H1 (cell line): Measurements from ENCODE around the gene SHPK. TPM values are rescaled to one million over a fixed set of nuclear protein-coding genes. Genes with fewer than 3 reads are reported as not detected.

Experiments used
- CTCF ChIA-PET: fragments of 300-600 bp; sonication (Branson Sonifier 250); formaldehyde crosslinking; loops from one replicate; lab custom pipeline; 2021; ENCODE audit not compliant: partially characterized antibody; lab: Charles Lee
- POLR2A ChIA-PET: fragments of 300-600 bp; sonication (Branson Sonifier 250); formaldehyde crosslinking; loops from one replicate; lab custom pipeline; 2021; ENCODE audit warnings: inconsistent platforms; ENCODE audit not compliant: partially characterized antibody; lab: Charles Lee
- DNase-seq, 2 experiments: peaks; one replicate each; pipeline versions ENCODE4 v3.0.0 to v3.0.0-alpha.2; 2010 to 2022; ENCODE audit warnings: low spot score in 2 of 2, low read depth in 1 of 2, mixed read lengths in 1 of 2
- FAIRE-seq: peaks from 2 replicates; lab custom pipeline; 2011; peaks lifted over from hg19 to GRCh38; lab: Jason Lieb, UNC
- H2AFZ ChIP-seq: 2 replicates; pipeline ENCODE4 v1.8.1; 2012; ENCODE audit warnings: low read length, inconsistent platforms
- H2AK5ac ChIP-seq: 2 replicates; pipeline ENCODE4 v1.6.1; 2013; ENCODE audit warnings: low read depth, low read length
- H2BK120ac ChIP-seq: replicated peaks from 2 replicates; pipeline ENCODE3; 2013; ENCODE audit warnings: low read depth, low read length, inconsistent platforms
- H2BK12ac ChIP-seq: 2 replicates; pipeline ENCODE4 v1.6.1; 2013; ENCODE audit warnings: low read depth, low read length
- H2BK15ac ChIP-seq: 2 replicates; pipeline ENCODE4 v1.6.1; 2013; ENCODE audit warnings: low read length
- H2BK20ac ChIP-seq: 2 replicates; pipeline ENCODE4 v1.6.1; 2013; ENCODE audit warnings: low read length
- H2BK5ac ChIP-seq: 2 replicates; pipeline ENCODE4 v1.6.1; 2013; ENCODE audit warnings: low read depth, low read length
- H3K14ac ChIP-seq: 2 replicates; pipeline ENCODE4 v1.6.1; 2013; ENCODE audit warnings: inconsistent platforms; ENCODE audit not compliant: insufficient read length
- H3K18ac ChIP-seq: 2 replicates; pipeline ENCODE4 v1.6.1; 2013; ENCODE audit warnings: low read length; ENCODE audit errors: extremely low read depth
- H3K23ac ChIP-seq: 2 replicates; pipeline ENCODE4 v1.6.1; 2013; ENCODE audit warnings: inconsistent platforms; ENCODE audit not compliant: insufficient read length
- H3K23me2 ChIP-seq: 2 replicates; pipeline ENCODE4 v1.6.1; 2013; ENCODE audit warnings: low read depth, low read length
- H3K27ac ChIP-seq: 2 replicates; pipeline ENCODE4 v1.6.1; 2011; ENCODE audit warnings: low read depth, low read length, inconsistent platforms
- H3K27me3 ChIP-seq, 4 experiments: replicated peaks in 1 of 4; 1 replicate in 1 of 4; 2 replicates in 3 of 4; pipeline versions ENCODE4 v1.6.1 to v1.8.1; 2011 to 2013; ENCODE audit warnings: low read length in 3 of 4, mild to moderate bottlenecking in 3 of 4, inconsistent platforms in 2 of 4, mixed read lengths in 2 of 4, moderate library complexity in 1 of 4; ENCODE audit not compliant: control insufficient read depth in 3 of 4, insufficient read depth in 3 of 4; ENCODE audit errors: extremely low read depth in 1 of 4
- H3K36me3 ChIP-seq, 4 experiments: 2 replicates each; pipeline versions ENCODE4 v1.6.1 to v1.8.1; 2011 to 2013; ENCODE audit warnings: mild to moderate bottlenecking in 4 of 4, low read length in 3 of 4, moderate library complexity in 2 of 4, control low read depth in 1 of 4, inconsistent platforms in 1 of 4; ENCODE audit not compliant: insufficient read depth in 4 of 4, control insufficient read depth in 2 of 4
- H3K4ac ChIP-seq: replicated peaks from 2 replicates; pipeline ENCODE3; 2013; ENCODE audit warnings: low read length, low read depth, mixed read lengths, inconsistent platforms; ENCODE audit not compliant: insufficient read length
- H3K4me1 ChIP-seq, 4 experiments: replicated peaks in 1 of 4; 1 replicate in 1 of 4; 2 replicates in 3 of 4; pipeline versions ENCODE4 v1.6.1 to v1.8.1; 2011 to 2013; ENCODE audit warnings: low read length in 3 of 4, inconsistent platforms in 2 of 4, mixed read lengths in 1 of 4; ENCODE audit not compliant: insufficient read depth in 4 of 4, control insufficient read depth in 3 of 4
- H3K4me2 ChIP-seq, 2 experiments: 2 replicates each; pipeline versions ENCODE4 v1.6.1 to v1.8.1; 2011 to 2013; ENCODE audit warnings: low read depth in 2 of 2, low read length in 2 of 2, control low read depth in 1 of 2, inconsistent platforms in 1 of 2, mild to moderate bottlenecking in 1 of 2; ENCODE audit not compliant: insufficient read depth in 1 of 2
- H3K4me3 ChIP-seq, 4 experiments: fragments of 200-600, 300-600 bp in 1 of 4; sonication (generic), shearing (Covaris generic), sonication (Bioruptor Twin) in 1 of 4; 2 replicates each; pipeline versions ENCODE4 v1.5.1 to v1.8.1; 2011 to 2016; ENCODE audit warnings: low read length in 4 of 4, low read depth in 3 of 4, control low read depth in 2 of 4, inconsistent platforms in 2 of 4, mild to moderate bottlenecking in 2 of 4, mixed read lengths in 1 of 4, moderate library complexity in 1 of 4; ENCODE audit not compliant: insufficient read depth in 2 of 4; ENCODE audit errors: extremely low read depth in 1 of 4
- H3K56ac ChIP-seq: replicated peaks from 2 replicates; pipeline ENCODE3; 2013; ENCODE audit warnings: low read depth, mild to moderate bottlenecking, mixed read lengths, low read length, inconsistent platforms; ENCODE audit not compliant: insufficient read length
- H3K79me1 ChIP-seq: 2 replicates; pipeline ENCODE4 v1.6.1; 2013; ENCODE audit warnings: low read depth, low read length, control low read depth
- H3K79me2 ChIP-seq, 2 experiments: 2 replicates each; pipeline versions ENCODE4 v1.6.1 to v1.8.1; 2012 to 2013; ENCODE audit warnings: low read length in 2 of 2, mild to moderate bottlenecking in 2 of 2, inconsistent platforms in 1 of 2; ENCODE audit not compliant: insufficient read depth in 2 of 2, control insufficient read depth in 1 of 2
- H3K9ac ChIP-seq, 4 experiments: replicated peaks in 1 of 4; 1 replicate in 1 of 4; 2 replicates in 3 of 4; pipeline versions ENCODE4 v1.6.1 to v1.8.1; 2011 to 2013; ENCODE audit warnings: low read depth in 3 of 4, low read length in 3 of 4, control low read depth in 2 of 4, mild to moderate bottlenecking in 2 of 4, moderate library complexity in 2 of 4, inconsistent platforms in 1 of 4; ENCODE audit errors: extremely low read depth in 1 of 4
- H3K9me3 ChIP-seq, 2 experiments: 2 replicates each; pipeline versions ENCODE4 v1.6.1 to v1.8.1; 2012 to 2013; ENCODE audit warnings: mild to moderate bottlenecking in 2 of 2, moderate library complexity in 2 of 2, control low read depth in 1 of 2, inconsistent platforms in 1 of 2, low read depth in 1 of 2, low read length in 1 of 2, mixed read lengths in 1 of 2; ENCODE audit not compliant: insufficient read depth in 2 of 2
- H4K20me1 ChIP-seq, 2 experiments: replicated peaks in 1 of 2; 2 replicates each; pipeline versions ENCODE3 to v1.8.1; 2011 to 2013; ENCODE audit warnings: inconsistent platforms in 2 of 2, low read length in 2 of 2, mild to moderate bottlenecking in 1 of 2; ENCODE audit not compliant: insufficient read depth in 2 of 2, control insufficient read depth in 1 of 2
- H4K5ac ChIP-seq: 2 replicates; pipeline ENCODE4 v1.6.1; 2013; ENCODE audit warnings: low read length, low read depth, mixed read lengths, inconsistent platforms; ENCODE audit not compliant: insufficient read length
- H4K8ac ChIP-seq: 2 replicates; pipeline ENCODE4 v1.8.0; 2013; ENCODE audit warnings: mild to moderate bottlenecking, moderate library complexity, low read length, inconsistent platforms; ENCODE audit not compliant: insufficient read depth; ENCODE audit errors: extremely low read depth
- H4K91ac ChIP-seq: replicated peaks from 2 replicates; pipeline ENCODE3; 2013; ENCODE audit warnings: low read length, mixed read lengths, inconsistent platforms; ENCODE audit not compliant: insufficient read length
- BACH1 ChIP-seq: IDR thresholded peaks from 2 replicates; pipeline ENCODE4 v1.6.1; 2012; ENCODE audit warnings: low read length, improper control_type of control experiment
- BRCA1 ChIP-seq: IDR thresholded peaks from 2 replicates; pipeline ENCODE4 v1.6.1; 2012; ENCODE audit warnings: low read depth, low read length, improper control_type of control experiment
- CEBPB ChIP-seq: IDR thresholded peaks from 2 replicates; pipeline ENCODE4 v1.6.1; 2012; ENCODE audit warnings: low read depth, low read length
- GABPA ChIP-seq: IDR thresholded peaks from 2 replicates; pipeline ENCODE4 v1.6.1; 2011; ENCODE audit warnings: mild to moderate bottlenecking, low read length, moderate library complexity, borderline replicate concordance; ENCODE audit not compliant: insufficient read depth
- GTF2F1 ChIP-seq: IDR thresholded peaks from 2 replicates; pipeline ENCODE4 v1.6.1; 2012; ENCODE audit warnings: low read depth, low read length, improper control_type of control experiment, borderline replicate concordance
- KDM4A ChIP-seq: IDR thresholded peaks from one replicate; pipeline ENCODE4 v1.7.1; 2012; ENCODE audit warnings: low read depth, mild to moderate bottlenecking, moderate library complexity, low read length, inconsistent platforms; ENCODE audit not compliant: severe bottlenecking
- POLR2A ChIP-seq, 2 experiments: IDR thresholded peaks; 1 replicate in 1 of 2; 2 replicates in 1 of 2; pipeline ENCODE4 v1.6.1; 2011; ENCODE audit warnings: low read depth in 2 of 2, low read length in 2 of 2, mild to moderate bottlenecking in 2 of 2; ENCODE audit errors: control extremely low read depth in 1 of 2
- RAD21 ChIP-seq, 2 experiments: IDR thresholded peaks in 1 of 2; conservative IDR thresholded peaks in 1 of 2; 2 replicates each; pipeline ENCODE4 v1.6.1; 2011; ENCODE audit warnings: low read depth in 2 of 2, low read length in 2 of 2, improper control_type of control experiment in 1 of 2, inconsistent platforms in 1 of 2, mild to moderate bottlenecking in 1 of 2, moderate library complexity in 1 of 2
- RFX5 ChIP-seq: IDR thresholded peaks from 2 replicates; pipeline ENCODE4 v1.6.1; 2011; ENCODE audit warnings: low read depth, low read length, improper control_type of control experiment, borderline replicate concordance
- SAP30 ChIP-seq: fragments of 300-600 bp; sonication (generic); IDR thresholded peaks from 2 replicates; pipeline ENCODE4 v1.7.1; 2012; ENCODE audit warnings: low read length, moderate library complexity, mild to moderate bottlenecking, inconsistent platforms; ENCODE audit not compliant: insufficient read depth, insufficient replicate concordance
- SIRT6 ChIP-seq: IDR thresholded peaks from one replicate; pipeline ENCODE4 v1.7.1; 2012; ENCODE audit warnings: low read length, inconsistent platforms
- SP1 ChIP-seq: IDR thresholded peaks from 2 replicates; pipeline ENCODE4 v1.6.1; 2011; ENCODE audit warnings: low read depth, low read length
- SRF ChIP-seq: IDR thresholded peaks from 2 replicates; pipeline ENCODE4 v1.6.1; 2011; ENCODE audit warnings: mild to moderate bottlenecking, low read depth, low read length, moderate library complexity
- TAF7 ChIP-seq: optimal IDR thresholded peaks from 2 replicates; pipeline ENCODE3; 2011; ENCODE audit warnings: low read depth, mild to moderate bottlenecking, inconsistent platforms, low read length, moderate library complexity, borderline replicate concordance
- YY1 ChIP-seq: IDR thresholded peaks from 2 replicates; pipeline ENCODE4 v1.6.1; 2011; ENCODE audit warnings: low read depth, mild to moderate bottlenecking, low read length
- WGBS, 2 experiments: shearing (Covaris generic) in 1 of 2; methylation state at CpG; one replicate each; pipeline versions ENCODE4 v1.1.6 to v1.1.7; 2013 to 2015; ENCODE audit warnings: low lambda C conversion rate in 2 of 2, mixed read lengths in 2 of 2, inconsistent platforms in 1 of 2, low coverage in 1 of 2, missing lambda C conversion rate in 1 of 2; ENCODE audit not compliant: insufficient replicate concordance in 2 of 2, insufficient coverage in 1 of 2, insufficient read length in 1 of 2; ENCODE audit errors: extremely low coverage in 1 of 2, missing lambda C conversion rate in 1 of 2; 5-methylcytosine and 5-hydroxymethylcytosine counted together
- polyA plus RNA-seq, 7 experiments: library from polyadenylated mRNA; depleted of rRNA in 3 of 7; stranded (reverse) in 5 of 7; unstranded in 2 of 7; fragments of >200 nt in 5 of 7; fragments of 200-250 nt in 2 of 7; gene quantifications; 1 replicate in 5 of 7; 2 replicates in 1 of 7; 4 replicates in 1 of 7; pipeline versions ENCODE4 v1.2.1 to v1.2.3, GENCODE V29; 2011 to 2013; ENCODE audit warnings: missing spikeins in 2 of 7, mixed read lengths in 2 of 7
- total RNA-seq: library from RNA; stranded (reverse); fragmentation: NEBNext Ultra II Directional; extraction: Animal tissue kit (Norgen Biotek cat#: 25700); gene quantifications from 2 replicates; pipeline ENCODE4 v1.2.1, GENCODE V29; 2021

The SHPK gene
- total and polyA plus RNA-seq, 2 of the 8 experiments (the other 6 are each of a cell fraction or from before 2014, with no cell fraction given): 28.6 to 36.7 TPM

- Histone ChIP-seq H3K27me3 (no peaks in the 10 kb centered on the region), H3K56ac (no peak overlapping the region), H3K18ac (no peak overlapping the region), H3K23ac (no peak overlapping the region), H2BK5ac (no peak overlapping the region), H3K79me1 (peaks cover 4% of the 10 kb centered on the region; the same call in 1 of the 2 replicates), H3K4me1 (no peaks in the 10 kb centered on the region), H3K9ac (no peak overlapping the region), H2BK20ac (no peak overlapping the region), H4K91ac (no peak overlapping the region), H3K4ac (no peak overlapping the region), H3K14ac (no peak overlapping the region), H3K9me3 (no peaks in the 10 kb centered on the region), H2AK5ac (no peak overlapping the region), H3K23me2 (no peaks in the 10 kb centered on the region), H3K79me2 (peaks cover 0 to 6% of the 10 kb centered on the region in 2 experiments; a peak in 1 of 4 replicates), H4K20me1 (peaks cover 2 to 12% of the 10 kb centered on the region in 2 experiments), H3K4me2 (no peak overlapping the region), H4K8ac (no peak overlapping the region; the same call in 1 of the 2 replicates), H2BK12ac (no peak overlapping the region), H3K36me3 (peaks cover 8 to 46% (median 20%) of the 10 kb centered on the region in 4 experiments; a peak in 6 of 8 replicates), H2BK120ac (no peak overlapping the region), H4K5ac (no peak overlapping the region), H3K27ac (no peak overlapping the region), H2BK15ac (no peak overlapping the region), H2AFZ (no peak overlapping the region), H3K4me3 (no peak overlapping the region)
- ChIA-PET POLR2A (interaction anchor here (0.8 to 1.4 kb wide), 2 partner anchors 15 to 36 kb away, joined by 3 read pairs; no protein-coding TSS in a partner anchor), CTCF (interaction anchor here (0.6 to 2.4 kb wide), 4 partner anchors 20 to 547 kb away, joined by 3 to 10 read pairs (median 3); no protein-coding TSS in a partner anchor)
- 93% methylated on average over 11 of the region's 11 CpGs; no CpG with 5 or more reads in 1 of the 2 experiments for WGBS, 2 experiments
- DNase-seq: no peak
- FAIRE-seq: no peak
- TF ChIP-seq SP1 (no peak), BRCA1 (no peak), SAP30 (no peak), RAD21 (IDR thresholded peaks at IDR 0.05 in 1 of 2, conservative IDR thresholded peaks at IDR 0.05 in 1 of 2; ENCODE audit: low read depth in 2 of 2, low read length in 2 of 2) (no peak), TAF7 (no peak), GABPA (no peak), SIRT6 (no peak), RFX5 (no peak), BACH1 (no peak), GTF2F1 (no peak), YY1 (no peak), SRF (no peak), CEBPB (no peak), POLR2A (IDR thresholded peaks at IDR 0.05; ENCODE audit: control extremely low read depth in 1 of 2, low read depth in 2 of 2, low read length in 2 of 2) (no peak), KDM4A (no peak)
These were observed 8.3 kb downstream of the SHPK start for GRCh38 chr17:3627769-3628167.
